Colonic mucosa (tissue), 4 donors: ENCODE results near the gene SLC25A19. TPM values are rescaled to one million over a fixed set of nuclear protein-coding genes. Genes with fewer than 3 reads are reported as not detected.
"Not testable (repeated sequence)": the region's sequence is repeated elsewhere in the genome, so short reads cannot be mapped to it uniquely, and the experiment has no call there.

Experiments used
- DNase-seq: peaks from one replicate; pipeline ENCODE4 v3.0.0-alpha.2; 2020
- H3K27ac ChIP-seq: fragments of 200-600 bp; one replicate; pipeline ENCODE4 v1.8.0; 2021
- H3K27me3 ChIP-seq: fragments of 200-600 bp; one replicate; pipeline ENCODE4 v1.8.0; 2021
- H3K36me3 ChIP-seq: fragments of 200-600 bp; one replicate; pipeline ENCODE4 v1.8.0; 2021
- H3K4me1 ChIP-seq: fragments of 200-600 bp; one replicate; pipeline ENCODE4 v1.8.0; 2021; ENCODE audit warnings: mild to moderate bottlenecking
- H3K4me3 ChIP-seq: fragments of 200-600 bp; one replicate; pipeline ENCODE4 v1.8.0; 2021
- H3K9ac ChIP-seq, 2 donors: one replicate each; pipeline ENCODE4 v1.7.0; 2013; ENCODE audit warnings: control low read depth in 2 of 2, low read depth in 2 of 2, low read length in 2 of 2
- H3K9me3 ChIP-seq: fragments of 200-600 bp; one replicate; pipeline ENCODE4 v1.8.0; 2021
- CTCF ChIP-seq: fragments of 200-600 bp; IDR thresholded peaks from one replicate; pipeline ENCODE4 v1.8.0; 2022; ENCODE audit warnings: antibody characterized with exemption, mild to moderate bottlenecking
- intact Hi-C: fragments of 100-400 bp; cut with DNase I; formaldehyde crosslinking; loops from one replicate; pipeline ENCODE4 v1.14.1; 2022
- total RNA-seq, 2 donors: library from RNA; stranded (reverse); fragmentation: NEBNext Ultra II Directional in 1 of 2; extraction: Animal tissue kit (Norgen Biotek cat#: 25700) in 1 of 2; gene quantifications; one replicate each; pipeline ENCODE4 v1.2.1, GENCODE V29; 2021
- donor health status: healthy.
- donor health status: DM: no; HTN: no; CAD: no.
- donor health status: DM: no; HTN: no; CAD: no.

Gene SLC25A19
- total RNA-seq, 2 donors from 2014 or later = 9.8 to 24.8 TPM

- no peaks in the 10 kb centered on the region for H3K27me3 ChIP-seq
- intact Hi-C loops = no loop called here
- no peaks in the 10 kb centered on the region for H3K4me1 ChIP-seq
- H3K36me3 ChIP-seq = no peaks in the 10 kb centered on the region
- H3K9ac ChIP-seq = no peak overlapping the region
- TF ChIP-seq CTCF = no peak
- no peak overlapping the region for H3K4me3 ChIP-seq
- H3K27ac ChIP-seq = no peak overlapping the region
- no peak for DNase-seq
- no peaks in the 10 kb centered on the region for H3K9me3 ChIP-seq
These were observed 12.4 kb upstream of the SLC25A19 start for GRCh38 chr17:75301502-75302206.

- DNase-seq = no peak
- no peaks in the 10 kb centered on the region for H3K4me1 ChIP-seq
- H3K36me3 ChIP-seq = no peaks in the 10 kb centered on the region
- TF ChIP-seq CTCF = no peak
- no peak overlapping the region for H3K4me3 ChIP-seq
- H3K27ac ChIP-seq = no peak overlapping the region
- no peaks in the 10 kb centered on the region for H3K27me3 ChIP-seq
- intact Hi-C loops = no loop called here
- no peaks in the 10 kb centered on the region for H3K9me3 ChIP-seq
- no peak overlapping the region for H3K9ac ChIP-seq
These were observed 11.8 kb upstream of the SLC25A19 start for GRCh38 chr17:75301049-75301448.

GRCh38 chr17:75300280-75300679, 11.0 kb upstream of the SLC25A19 start:
- no peak overlapping the region for H3K27ac ChIP-seq
- H3K4me1 ChIP-seq = no peaks in the 10 kb centered on the region
- H3K4me3 ChIP-seq = no peak overlapping the region
- no peak for DNase-seq
- H3K9ac ChIP-seq = no peak overlapping the region
- no peaks in the 10 kb centered on the region for H3K9me3 ChIP-seq
- intact Hi-C loops = no loop called here
- H3K36me3 ChIP-seq = no peaks in the 10 kb centered on the region
- no peaks in the 10 kb centered on the region for H3K27me3 ChIP-seq
- no peak for TF ChIP-seq CTCF

- intact Hi-C loops = no loop called here
- Histone ChIP-seq H3K9me3 (no peaks in the 10 kb centered on the region), H3K9ac (peak overlapping the region; percentile 30 to 39), H3K36me3 (no peaks in the 10 kb centered on the region), H3K4me1 (no peaks in the 10 kb centered on the region), H3K27me3 (no peaks in the 10 kb centered on the region), H3K27ac (peak overlapping the region; percentile 83), H3K4me3 (no peak overlapping the region)
- no peak for TF ChIP-seq CTCF
- no peak for DNase-seq
These were observed 6.2 kb upstream of the SLC25A19 start for GRCh38 chr17:75295201-75296158.

- H3K27ac ChIP-seq, intact Hi-C loops: not testable (repeated sequence)
These were observed 3.7 kb upstream of the SLC25A19 start for GRCh38 chr17:75292810-75293448.

More at GRCh38 chr17:75292810-75293448, 3.7 kb upstream of the SLC25A19 start:
- not testable (repeated sequence) for H3K9me3 ChIP-seq, H3K36me3 ChIP-seq, H3K9ac ChIP-seq, H3K27me3 ChIP-seq, H3K4me1 ChIP-seq, H3K4me3 ChIP-seq, DNase-seq
